Left cardiac atrium (tissue), 4 donors: ENCODE measurements around the gene ATPAF2. TPM values are rescaled to one million over a fixed set of nuclear protein-coding genes. Genes with fewer than 3 reads are reported as not detected.

Experiments used
- ATAC-seq, 2 donors: fragments of 200-7000 bp; cut with Tn5 transposase; one replicate each; pipeline ENCODE4 v1.9.1; 2020; ENCODE audit warnings: mild to moderate bottlenecking in 2 of 2, moderate library complexity in 2 of 2
- DNase-seq: peaks from one replicate; pipeline ENCODE4 v3.0.0-alpha.2; 2020
- intact Hi-C, 2 donors: fragments of 100-400 bp; cut with DNase I; formaldehyde crosslinking; loops; one replicate each; pipeline versions ENCODE4 v1.14.1 to v1.15.1; 2022 to 2023
- total RNA-seq, 2 donors: library from RNA; stranded (reverse); fragmentation: NEBNext Ultra II Directional; extraction: Animal tissue kit (Norgen Biotek cat#: 25700); gene quantifications; one replicate each; pipeline ENCODE4 v1.2.1, GENCODE V29; 2021
- donor health status: DM: no; HTN: yes; CAD: no.
- donor health status: DM: no; HTN: yes; CAD: no; lungs with severe emphysema.
- donor health status: DM: yes; HTN: yes; CAD: no.
- donor health status: Dilated cardiomyopathy.

ATPAF2 gene
- total RNA-seq, 2 donors from 2014 or later: 21.7 to 30.5 TPM

- DNase-seq (peak; percentile 100), ATAC-seq (peak; percentile 96 to 98)
- intact Hi-C loops: no loop called here
Observed at GRCh38 chr17:17972126-17972951, 66.6 kb downstream of the ATPAF2 start, which contains the start of the genes DRC3 and TOM1L2. TSS of gene DRC3 (plus strand) at chr17:17972862. CDS start at chr17:17977599, 4,737 bp downstream. TSS of gene TOM1L2 (minus strand) at chr17:17972400. CDS start at chr17:17972313, 87 bp downstream.

- ATAC-seq (peak; percentile 38 to 39), DNase-seq (peak; percentile 51)
- intact Hi-C loops: no loop called here
Observed at GRCh38 chr17:17971431-17972125, 67.4 kb downstream of the ATPAF2 start.

- intact Hi-C loops: no loop called here
- ATAC-seq (no peak), DNase-seq (no peak)
Observed at GRCh38 chr17:17970699-17971430, 68.1 kb downstream of the ATPAF2 start.

Other genes with a start within 250 kb of the ATPAF2 start
- gene SREBF1, start 202.2 kb downstream of the ATPAF2 start, total RNA-seq: 10 to 100 TPM; 28.7 to 56.9 TPM
- 100 to 1,000 TPM; 179 to 183 TPM for gene TOM1L2, start 66.8 kb downstream of the ATPAF2 start, total RNA-seq
- gene DRC3, start 66.3 kb downstream of the ATPAF2 start, total RNA-seq: 1 to 10 TPM; 1.4 to 2.0 TPM
- gene GID4, start 240 bp upstream of the ATPAF2 start, total RNA-seq: 10 to 100 TPM; 14.6 to 15.1 TPM
- gene DRG2, start 48.8 kb upstream of the ATPAF2 start, total RNA-seq: 10 to 100 TPM; 17.8 to 22.2 TPM
- 1 to 10 TPM in 1 of 2 donors, under 1 TPM in 1; 0.71 to 1.1 TPM for gene MYO15A, start 69.6 kb upstream of the ATPAF2 start, total RNA-seq
- 100 to 1,000 TPM; 137 to 169 TPM for gene ALKBH5, start 144.7 kb upstream of the ATPAF2 start, total RNA-seq
- gene LLGL1, start 186.5 kb upstream of the ATPAF2 start, total RNA-seq: 10 to 100 TPM; 10.9 to 11.0 TPM
- gene FLII, start 219.6 kb upstream of the ATPAF2 start, total RNA-seq: 100 to 1,000 TPM; 204 to 211 TPM
- gene MIEF2, start 221.5 kb upstream of the ATPAF2 start, total RNA-seq: 10 to 100 TPM; 16.2 to 16.8 TPM